MM.1S (cell line): ENCODE results near the gene FGF11.

Experiments used
- CTCF ChIP-seq: fragments of 300-600 bp; sonication (generic); IDR thresholded peaks from 2 replicates; pipeline ENCODE4 v1.5.1; 2016; ENCODE audit warnings: antibody characterized with exemption, low read length, mixed read lengths
- EZH2 ChIP-seq: fragments of 300-600 bp; sonication (generic); optimal IDR thresholded peaks from 2 replicates; pipeline ENCODE3; 2017; ENCODE audit warnings: low read depth, mild to moderate bottlenecking, antibody characterized with exemption, low read length, mixed read lengths

- no peak for TF ChIP-seq CTCF
- no peak for TF ChIP-seq EZH2
Observed at GRCh38 chr17:7465597-7466275, 26.4 kb downstream of the FGF11 start.
